ENCODE data around the gene SHOC2. TPM values are rescaled to one million over a fixed set of nuclear protein-coding genes. Genes with fewer than 3 reads are reported as not detected.

Gene SHOC2
- total RNA-seq, 2 donors from 2014 or later, result 47.2 to 79.1 TPM

GRCh38 chr10:110881247-110881646 is 38.2 kb upstream of the SHOC2 start:
- TF ChIP-seq, protein P1, sequence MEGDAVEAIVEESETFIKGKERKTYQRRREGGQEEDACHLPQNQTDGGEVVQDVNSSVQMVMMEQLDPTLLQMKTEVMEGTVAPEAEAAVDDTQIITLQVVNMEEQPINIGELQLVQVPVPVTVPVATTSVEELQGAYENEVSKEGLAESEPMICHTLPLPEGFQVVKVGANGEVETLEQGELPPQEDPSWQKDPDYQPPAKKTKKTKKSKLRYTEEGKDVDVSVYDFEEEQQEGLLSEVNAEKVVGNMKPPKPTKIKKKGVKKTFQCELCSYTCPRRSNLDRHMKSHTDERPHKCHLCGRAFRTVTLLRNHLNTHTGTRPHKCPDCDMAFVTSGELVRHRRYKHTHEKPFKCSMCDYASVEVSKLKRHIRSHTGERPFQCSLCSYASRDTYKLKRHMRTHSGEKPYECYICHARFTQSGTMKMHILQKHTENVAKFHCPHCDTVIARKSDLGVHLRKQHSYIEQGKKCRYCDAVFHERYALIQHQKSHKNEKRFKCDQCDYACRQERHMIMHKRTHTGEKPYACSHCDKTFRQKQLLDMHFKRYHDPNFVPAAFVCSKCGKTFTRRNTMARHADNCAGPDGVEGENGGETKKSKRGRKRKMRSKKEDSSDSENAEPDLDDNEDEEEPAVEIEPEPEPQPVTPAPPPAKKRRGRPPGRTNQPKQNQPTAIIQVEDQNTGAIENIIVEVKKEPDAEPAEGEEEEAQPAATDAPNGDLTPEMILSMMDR (IDR thresholded peaks at IDR 0.05), result no peak
- no peaks in the 10 kb centered on the region for H3K27me3 ChIP-seq
- H3K36me3 ChIP-seq, result peaks cover 5% of the 10 kb centered on the region
- H3K9me3 ChIP-seq, result no peaks in the 10 kb centered on the region
- no peak overlapping the region for H3K4me3 ChIP-seq
- H3K4me1 ChIP-seq, result peaks cover 7% of the 10 kb centered on the region
- no peak overlapping the region for H3K27ac ChIP-seq
- DNase-seq, result no peak
- H3K9ac ChIP-seq (ENCODE audit: low read depth in 2 of 2, low read length in 2 of 2), result no peak overlapping the region
- intact Hi-C loops (cut with DNase I), result loop anchor here (10.0 kb wide), 1 partner anchor 296 kb away; no protein-coding TSS in a partner anchor

DNA sequence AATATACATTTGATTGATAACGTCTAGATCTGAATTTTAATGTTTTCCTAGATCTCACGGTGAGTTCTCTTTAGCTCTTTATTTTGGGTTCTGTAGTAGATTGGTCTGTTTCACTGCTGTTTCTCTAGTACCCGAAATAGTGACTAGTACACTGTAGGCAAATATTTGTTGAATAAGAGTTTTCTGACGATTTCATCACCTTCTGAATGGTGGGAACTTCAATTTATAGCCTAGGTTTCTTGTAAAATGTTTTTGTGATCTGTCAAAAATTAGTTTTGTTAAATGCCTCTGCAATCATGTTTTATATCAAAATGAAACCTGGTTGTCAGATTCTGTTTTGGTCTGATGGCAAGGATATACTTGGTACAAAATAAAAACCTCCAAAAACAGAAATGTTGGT is 37.5 kb upstream of the SHOC2 start:
- Histone ChIP-seq H3K9me3 (no peaks in the 10 kb centered on the region), H3K4me3 (no peak overlapping the region), H3K36me3 (peaks cover 5% of the 10 kb centered on the region), H3K27ac (no peak overlapping the region), H3K4me1 (peaks cover 5% of the 10 kb centered on the region), H3K9ac (ENCODE audit: low read depth in 2 of 2, low read length in 2 of 2) (no peak overlapping the region), H3K27me3 (no peaks in the 10 kb centered on the region)
- intact Hi-C loops (cut with DNase I), result loop anchor here (10.0 kb wide), 1 partner anchor 297 kb away; no protein-coding TSS in a partner anchor
- TF ChIP-seq, protein P1 (IDR thresholded peaks at IDR 0.05), result no peak
- no peak for DNase-seq

- Histone ChIP-seq H3K9me3 (no peaks in the 10 kb centered on the region), H3K4me1 (peaks cover 4% of the 10 kb centered on the region), H3K36me3 (peaks cover 3% of the 10 kb centered on the region), H3K9ac (ENCODE audit: low read depth in 2 of 2, low read length in 2 of 2) (peak overlapping the region in 1 of 2 donors; percentile 6), H3K27me3 (no peaks in the 10 kb centered on the region), H3K4me3 (no peak overlapping the region), H3K27ac (no peak overlapping the region)
- intact Hi-C loops (cut with DNase I), result loop anchor here (10.0 kb wide), 1 partner anchor 299 kb away; no protein-coding TSS in a partner anchor
- no peak for DNase-seq
- TF ChIP-seq, protein P1 (IDR thresholded peaks at IDR 0.05), result no peak
Measured at GRCh38 chr10:110883924-110884323, 35.5 kb upstream of the SHOC2 start.

GRCh38 chr10:110885932-110886674 is 33.3 kb upstream of the SHOC2 start:
- H3K9me3 ChIP-seq, result no peaks in the 10 kb centered on the region
- TF ChIP-seq, protein P1 (IDR thresholded peaks at IDR 0.05), result no peak
- DNase-seq, result no peak
- no peaks in the 10 kb centered on the region for H3K27me3 ChIP-seq
- peaks cover 4% of the 10 kb centered on the region for H3K4me1 ChIP-seq
- no peak overlapping the region for H3K4me3 ChIP-seq
- H3K9ac ChIP-seq (ENCODE audit: low read depth in 2 of 2, low read length in 2 of 2), result no peak overlapping the region
- no peaks in the 10 kb centered on the region for H3K36me3 ChIP-seq
- intact Hi-C loops (cut with DNase I), result loop anchor here (10.0 kb wide), 1 partner anchor 301 kb away; no protein-coding TSS in a partner anchor
- no peak overlapping the region for H3K27ac ChIP-seq

DNA sequence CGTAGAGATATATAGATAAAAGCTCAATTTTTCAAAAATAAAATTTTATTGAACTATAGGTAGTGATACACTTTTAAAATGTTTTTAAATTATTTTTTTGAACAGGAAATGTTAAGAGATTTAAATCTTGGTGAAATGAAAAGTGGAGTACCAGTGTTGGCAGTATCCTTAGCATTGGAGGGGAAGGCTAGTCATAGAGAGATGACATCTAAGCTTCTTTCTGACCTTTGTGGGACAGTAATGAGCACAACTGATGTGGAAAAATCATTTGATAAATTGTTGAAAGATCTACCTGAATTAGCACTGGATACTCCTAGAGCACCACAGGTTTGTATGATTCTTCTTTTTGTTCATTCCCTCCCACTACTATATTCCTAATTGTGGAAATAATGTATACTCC is 31.8 kb upstream of the SHOC2 start:
- Histone ChIP-seq H3K27me3 (no peaks in the 10 kb centered on the region), H3K36me3 (no peaks in the 10 kb centered on the region)
- intact Hi-C loops (cut with DNase I), result loop anchor here (10.0 kb wide), 1 partner anchor 303 kb away; no protein-coding TSS in a partner anchor

More for the DNA sequence above, 31.8 kb upstream of the SHOC2 start:
- Histone ChIP-seq H3K9ac (ENCODE audit: low read depth in 2 of 2, low read length in 2 of 2) (no peak overlapping the region), H3K9me3 (no peaks in the 10 kb centered on the region), H3K4me3 (no peak overlapping the region), H3K4me1 (no peaks in the 10 kb centered on the region), H3K27ac (no peak overlapping the region)
- TF ChIP-seq, protein P1 (IDR thresholded peaks at IDR 0.05), result no peak
- no peak for DNase-seq

Data from colonic mucosa (tissue), 4 donors.